ENCODE data around the gene KIFC3.
"Not testable (repeated sequence)": the region's sequence is repeated elsewhere in the genome, so short reads cannot be mapped to it uniquely, and the experiment has no call there.

The KIFC3 gene

GRCh38 chr16:57804111-57804837 lies 2.0 kb upstream of the KIFC3 start:
- DNase-seq: no peak

DNA sequence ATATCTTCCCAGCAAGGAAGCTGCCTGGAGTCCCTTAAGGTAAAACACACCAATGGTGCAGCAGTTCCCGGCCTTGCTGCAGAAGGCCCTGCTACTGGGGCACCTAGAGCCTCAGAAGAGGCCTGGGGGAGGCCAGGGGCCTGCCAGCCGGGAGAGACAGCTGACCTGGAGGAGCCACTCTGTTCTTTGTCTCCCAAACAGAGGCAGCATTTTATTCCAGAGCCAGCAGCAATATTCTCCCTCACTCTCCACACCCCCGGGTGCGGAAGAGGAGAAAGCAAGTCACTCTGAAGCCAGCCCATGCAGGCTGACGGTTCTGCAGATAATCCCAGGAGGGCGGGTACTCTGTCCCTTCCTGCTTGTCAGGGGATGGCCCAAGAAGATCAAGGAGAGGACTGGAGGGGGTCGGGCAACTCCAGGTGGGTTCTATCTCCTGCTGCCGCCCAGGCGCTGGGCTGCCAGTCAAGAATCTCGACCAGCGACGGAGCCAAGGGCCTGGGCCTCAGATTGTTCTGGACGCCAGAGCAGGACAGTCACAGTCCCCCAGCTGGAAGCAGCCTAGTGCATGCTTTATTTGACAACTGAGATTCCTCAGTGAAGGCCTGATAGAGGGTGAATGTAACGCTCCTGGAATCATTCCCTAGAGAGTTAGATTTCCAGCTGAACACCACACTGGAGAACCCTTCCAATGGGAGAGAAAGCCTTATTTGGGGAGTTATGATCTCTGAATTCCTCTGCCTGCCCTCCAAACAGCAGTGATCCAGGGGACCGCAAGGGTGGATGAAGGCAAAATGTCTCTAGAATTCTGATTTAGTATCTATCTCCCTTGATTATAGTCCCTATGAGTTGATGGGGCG lies 1.1 kb upstream of the KIFC3 start:
- no peak for DNase-seq

DNA sequence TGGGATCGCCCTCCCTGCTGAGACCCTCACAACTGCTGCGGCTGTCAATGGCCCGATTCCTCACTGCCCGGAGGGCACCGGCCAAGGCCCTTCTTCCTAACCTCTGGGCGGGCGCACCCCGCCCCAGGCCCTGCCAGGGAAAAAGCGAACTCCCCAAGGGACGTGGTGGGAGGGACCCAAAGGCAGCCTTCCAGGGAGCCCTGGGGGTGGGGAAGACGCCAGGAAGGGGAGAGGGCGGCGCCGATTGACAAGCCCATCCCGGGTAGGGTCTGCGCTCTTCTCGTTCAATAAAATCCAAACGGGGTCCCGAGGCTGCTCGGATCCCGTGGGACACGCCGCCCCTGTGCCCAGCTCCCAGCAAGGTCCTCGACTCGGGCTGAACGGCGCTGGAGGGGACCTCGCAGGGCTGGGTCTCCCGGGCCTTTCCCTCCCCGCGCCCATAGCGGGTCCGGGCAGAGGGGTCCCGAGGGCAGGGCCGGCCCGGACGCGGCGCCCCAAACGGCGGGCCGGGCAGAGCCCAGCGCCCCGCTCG lies 416 bp downstream of the KIFC3 start:
- no peak for DNase-seq

- no peak for DNase-seq
Observed at GRCh38 chr16:57801098-57801808, 1.0 kb downstream of the KIFC3 start.

- DNase-seq: no peak
Observed at GRCh38 chr16:57800200-57801097, 1.8 kb downstream of the KIFC3 start.

GRCh38 chr16:57799600-57800199 lies 2.6 kb downstream of the KIFC3 start:
- no peak for DNase-seq

DNA sequence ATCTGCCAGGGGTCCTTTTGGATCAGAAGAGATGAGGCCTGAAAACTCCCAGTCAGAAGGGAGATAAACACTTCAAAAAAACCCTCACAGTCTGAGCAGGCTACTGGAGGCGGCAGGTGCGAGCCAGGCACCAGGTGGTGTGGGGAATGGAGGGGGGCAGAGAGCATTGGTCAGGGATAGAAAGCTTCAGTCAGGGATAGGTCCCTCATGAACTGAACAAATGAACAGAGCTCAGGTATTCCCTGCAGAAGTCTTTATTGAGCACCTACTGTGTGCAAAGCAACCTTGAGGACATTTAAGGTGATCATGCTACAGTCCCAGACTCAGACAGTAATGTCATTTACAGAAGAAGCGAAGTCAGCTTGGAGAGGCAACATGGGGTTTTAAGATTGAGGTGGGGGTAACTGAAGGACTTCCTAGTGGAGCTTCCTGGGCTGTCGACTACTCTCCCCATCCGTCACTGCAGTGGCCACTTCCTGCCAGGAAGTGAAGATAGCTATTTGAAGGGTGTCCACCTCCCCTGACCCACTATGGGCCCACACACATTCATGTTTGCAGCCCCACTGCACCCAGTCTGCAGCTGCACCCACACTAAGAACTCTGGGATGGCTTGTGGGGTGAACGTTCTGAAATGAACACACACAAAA lies 3.2 kb downstream of the KIFC3 start:
- no peak for DNase-seq

DNA sequence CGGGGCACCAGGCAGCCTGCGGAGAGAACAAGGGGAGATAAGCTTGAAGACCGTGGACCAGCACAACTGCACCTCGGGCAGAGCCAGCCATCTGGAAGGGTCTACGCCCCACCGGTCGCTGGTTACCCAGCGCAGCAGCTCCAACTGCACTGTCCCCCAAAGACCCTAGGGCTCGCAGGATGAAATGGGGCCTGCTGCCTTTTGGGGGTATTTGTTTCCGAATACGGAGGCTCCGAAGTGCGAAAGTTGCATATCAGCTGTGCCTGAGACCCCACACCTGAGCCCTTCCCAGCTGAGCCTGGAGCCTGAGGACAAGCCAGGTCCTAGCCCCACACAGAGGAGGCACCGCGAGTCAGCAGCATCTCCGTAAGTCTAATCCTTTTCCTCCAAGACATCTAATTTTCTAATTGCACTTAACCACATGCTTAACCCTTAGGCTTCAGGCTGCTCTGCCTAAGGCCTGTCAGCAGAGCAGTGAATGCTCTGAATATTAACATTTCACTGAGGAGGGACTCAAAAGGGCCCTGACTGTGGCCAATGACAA lies 4.0 kb downstream of the KIFC3 start:
- no peak for DNase-seq

DNA sequence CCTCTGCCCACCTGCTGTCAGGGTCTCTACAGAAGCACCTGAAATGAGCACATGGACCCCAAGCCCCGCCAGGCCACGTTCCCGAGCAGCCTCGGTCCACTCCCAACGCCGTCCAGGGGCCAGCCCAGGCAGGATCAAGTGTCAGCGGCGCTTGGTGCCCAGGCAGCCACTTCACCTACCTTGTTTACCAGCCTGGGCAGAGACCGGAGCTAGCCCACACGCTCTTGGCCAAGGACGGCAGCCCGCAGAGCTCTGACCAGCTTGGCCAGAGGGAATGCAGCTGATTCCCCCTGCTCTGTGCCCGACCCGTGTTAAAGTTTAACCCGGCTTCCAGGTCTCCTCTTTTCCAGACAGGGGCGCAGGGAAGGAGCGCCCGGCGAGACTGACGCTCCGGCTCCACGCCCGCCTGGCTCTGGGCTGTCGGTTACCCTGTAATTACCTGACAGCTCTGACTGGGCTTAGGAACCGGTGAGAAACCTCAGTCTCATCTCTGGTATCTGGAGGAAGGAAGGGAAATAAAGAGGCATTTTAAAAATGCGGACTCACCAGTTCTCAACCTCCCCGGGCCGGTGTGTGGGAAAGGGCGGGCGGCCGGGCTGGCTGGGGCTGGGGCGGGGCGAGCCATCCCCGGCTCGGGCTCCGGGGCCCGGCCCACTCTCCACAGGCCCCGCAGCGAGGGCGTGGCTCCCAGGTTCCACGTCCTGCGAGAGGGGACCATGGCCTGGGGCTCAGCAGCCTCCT lies 4.6 kb downstream of the KIFC3 start:
- no peak for DNase-seq

DNA sequence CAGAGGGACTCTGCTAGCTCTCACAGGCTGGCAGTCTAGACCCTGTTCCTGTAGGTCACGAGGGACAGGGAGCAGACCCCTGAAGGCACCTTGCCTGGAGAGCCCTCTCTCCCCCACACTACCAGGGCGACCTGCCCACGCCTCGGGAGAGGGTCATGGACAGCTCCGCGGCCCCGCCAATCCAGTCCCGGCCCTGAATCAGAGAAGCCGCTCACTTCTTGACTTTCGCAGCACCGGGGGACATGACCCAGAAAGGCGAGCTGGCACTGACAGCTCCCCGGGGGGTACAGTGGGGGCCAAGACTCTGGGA lies 5.1 kb downstream of the KIFC3 start:
- no peak for DNase-seq

GRCh38 chr16:57796014-57796413 lies 6.3 kb downstream of the KIFC3 start:
- DNase-seq: not testable (repeated sequence)

GRCh38 chr16:57795431-57795878 lies 6.8 kb downstream of the KIFC3 start:
- DNase-seq: peak; percentile 38

- no peak for DNase-seq
Observed at GRCh38 chr16:57794849-57795430, 7.4 kb downstream of the KIFC3 start.

DNA sequence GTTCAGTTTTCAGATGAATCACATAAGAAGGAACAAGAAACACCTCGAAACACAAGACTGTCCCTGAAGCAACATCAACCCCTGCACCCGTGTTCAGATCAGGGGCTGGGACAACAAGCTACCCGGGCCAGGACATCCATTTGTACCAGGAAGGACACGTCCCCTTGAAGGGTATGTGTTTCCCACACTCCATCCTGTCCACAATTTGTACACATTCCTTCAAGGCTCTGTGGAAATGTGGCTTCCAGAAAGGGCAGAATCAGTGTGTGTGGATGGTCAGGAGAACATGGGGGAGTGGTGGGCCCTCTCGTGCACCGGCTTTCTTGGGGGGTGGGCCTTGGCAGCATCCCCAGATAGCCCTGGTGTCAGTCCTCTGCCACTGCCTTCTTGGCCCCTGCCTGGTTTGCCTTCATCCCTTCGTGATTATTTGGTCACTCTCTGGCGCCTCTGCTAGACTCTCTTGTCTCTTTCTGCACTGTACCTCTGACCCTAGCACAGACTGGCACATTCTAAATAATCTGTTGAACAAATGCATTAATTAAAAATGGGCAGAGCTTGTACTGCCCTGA lies 10.3 kb downstream of the KIFC3 start:
- DNase-seq: no peak

GRCh38 chr16:57791195-57791892 lies 10.9 kb downstream of the KIFC3 start:
- no peak for DNase-seq

- no peak for DNase-seq
Observed at GRCh38 chr16:57788951-57789350, 13.3 kb downstream of the KIFC3 start.

DNA sequence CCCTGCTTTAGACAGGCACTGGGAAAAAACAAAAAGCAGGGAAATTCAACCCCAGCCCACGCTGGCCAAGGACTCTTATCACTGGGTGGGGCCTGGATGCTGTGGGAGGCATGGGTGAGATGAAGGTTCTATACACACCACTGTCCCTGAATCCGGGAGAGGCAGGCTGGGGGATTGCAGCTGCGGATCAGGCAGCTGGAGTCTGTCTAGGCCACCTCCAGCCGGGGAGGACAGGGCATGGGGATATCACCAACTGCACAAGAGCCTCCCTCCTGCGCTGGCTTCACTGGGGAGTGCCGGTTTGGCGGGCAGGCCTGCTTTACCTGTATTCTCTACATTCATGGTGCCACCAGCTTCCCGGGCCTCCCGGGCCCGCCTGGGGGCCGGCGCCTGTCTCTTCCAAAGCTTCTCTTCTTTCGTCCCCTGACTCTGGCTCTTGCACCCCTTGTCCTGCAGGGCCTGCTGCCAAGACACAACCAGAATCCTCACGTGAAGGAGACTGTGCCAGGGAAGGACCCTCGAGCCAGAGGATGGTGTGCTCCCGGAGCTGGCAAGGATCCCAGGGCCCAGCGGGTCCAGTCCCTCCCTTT lies 13.9 kb downstream of the KIFC3 start:
- DNase-seq: no peak

DNA sequence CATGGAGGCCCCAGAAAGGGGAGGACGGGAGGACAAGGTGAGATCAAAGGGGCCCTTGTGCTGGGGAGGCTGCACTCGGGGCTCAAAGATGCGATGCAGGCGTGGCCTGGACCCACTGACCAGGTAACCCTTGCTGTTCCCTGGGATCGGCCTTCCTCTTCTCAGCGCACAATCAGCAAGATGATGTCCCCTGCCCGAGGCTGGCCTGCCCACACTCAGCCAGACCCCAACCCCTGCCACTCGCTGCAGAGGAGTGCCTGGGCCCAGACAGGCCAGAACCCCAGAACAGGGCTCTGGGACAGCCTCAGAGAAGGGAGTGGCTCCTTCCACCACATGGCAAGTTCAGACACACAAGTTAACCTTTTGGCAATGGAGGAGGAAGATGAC lies 14.8 kb downstream of the KIFC3 start:
- DNase-seq: no peak
